HCT116 (cell line): Measurements from ENCODE around the gene WHRN. TPM values are rescaled to one million over a fixed set of nuclear protein-coding genes. Genes with fewer than 3 reads are reported as not detected.

Experiments used
- ATAC-seq: fragments of 200-7000 bp; cut with Tn5 transposase; 2 replicates; pipeline ENCODE4 v1.9.1; 2020; ENCODE audit warnings: mild to moderate bottlenecking, moderate library complexity
- BruUV-seq: library from RNA; stranded (reverse); fragments of 400-500 nt; replicated peaks from 2 replicates; lab custom pipeline; 2021; lab: Mats Ljungman, UMichigan
- CTCF ChIA-PET: fragments of 300-600 bp; sonication (Branson Sonifier 250); formaldehyde crosslinking; loops from one replicate; lab custom pipeline; 2021; ENCODE audit warnings: antibody characterized with exemption; lab: Charles Lee
- POLR2A ChIA-PET: fragments of 300-600, 350-600 bp; sonication (Branson Sonifier 250); formaldehyde crosslinking; loops from one replicate; lab custom pipeline; 2021; ENCODE audit warnings: antibody characterized with exemption; lab: Charles Lee
- RAD21 ChIA-PET, 2 experiments: fragments of 300-600 bp; sonication (Branson Sonifier 250); formaldehyde crosslinking; loops; one replicate each; lab custom pipeline; 2023; ENCODE audit warnings: low total read pairs in 2 of 2; ENCODE audit not compliant: uncharacterized antibody in 2 of 2, unreplicated experiment in 2 of 2, low non-redundant PET in 1 of 2; lab: Charles Lee
- DNase-seq: peaks from one replicate; pipeline ENCODE4 v3.0.0-alpha.2; 2010; ENCODE audit warnings: low read depth, low spot score
- H2AFZ ChIP-seq: fragments of 200-600 bp; shearing (Covaris generic), sonication (generic); 2 replicates; pipeline ENCODE4 v1.6.1; 2017; ENCODE audit warnings: low read depth, mixed run types, mixed read lengths, antibody characterized with exemption, low read length; ENCODE audit not compliant: poor library complexity, severe bottlenecking
- H3K27ac ChIP-seq: 2 replicates; pipeline ENCODE4 v1.5.1; 2012; ENCODE audit warnings: low read depth, low read length
- H3K27me3 ChIP-seq: fragments of 200-600 bp; sonication (generic); 2 replicates; pipeline ENCODE4 v1.6.1; 2016; ENCODE audit warnings: mixed run types, low read length, mixed read lengths; ENCODE audit not compliant: insufficient read depth
- H3K36me3 ChIP-seq, 2 experiments: fragments of 200-500 bp in 1 of 2; fragments of 200-600 bp in 1 of 2; sonication (Bioruptor generic) in 1 of 2; sonication (generic) in 1 of 2; 2 replicates each; pipeline versions ENCODE4 v1.5.1 to v1.6.1; 2014 to 2016; ENCODE audit warnings: low read length in 2 of 2, inconsistent platforms in 1 of 2, mixed read lengths in 1 of 2, mixed run types in 1 of 2; ENCODE audit not compliant: insufficient read depth in 2 of 2, control insufficient read depth in 1 of 2
- H3K4me1 ChIP-seq, 2 experiments: fragments of 200-600 bp in 1 of 2; sonication (generic) in 1 of 2; 2 replicates each; pipeline versions ENCODE4 v1.5.1 to v1.6.1; 2012 to 2017; ENCODE audit warnings: low read length in 2 of 2, inconsistent platforms in 1 of 2, mild to moderate bottlenecking in 1 of 2, mixed read lengths in 1 of 2, mixed run types in 1 of 2, moderate library complexity in 1 of 2; ENCODE audit not compliant: insufficient read depth in 2 of 2, control insufficient read depth in 1 of 2
- H3K4me2 ChIP-seq: fragments of 200-600 bp; sonication (generic); 2 replicates; pipeline ENCODE4 v1.6.1; 2017; ENCODE audit warnings: mixed run types, low read length, mixed read lengths
- H3K4me3 ChIP-seq, 2 experiments: fragments of 200-600 bp in 1 of 2; sonication (generic) in 1 of 2; replicated peaks in 1 of 2; 2 replicates each; pipeline ENCODE4 v1.5.1; 2011 to 2016; ENCODE audit warnings: low read length in 2 of 2, control low read depth in 1 of 2, low read depth in 1 of 2, mild to moderate bottlenecking in 1 of 2, mixed read lengths in 1 of 2, mixed run types in 1 of 2
- H3K79me2 ChIP-seq: fragments of 200-600 bp; sonication (generic); 2 replicates; pipeline ENCODE4 v1.6.1; 2017; ENCODE audit warnings: mild to moderate bottlenecking, mixed run types, low read length, moderate library complexity, mixed read lengths; ENCODE audit not compliant: insufficient read depth
- H3K9ac ChIP-seq: fragments of 200-600 bp; sonication (generic); 2 replicates; pipeline ENCODE4 v1.6.1; 2016; ENCODE audit warnings: low read length, mixed read lengths
- H3K9me2 ChIP-seq: fragments of 200-600 bp; sonication (generic), shearing (Covaris generic); 2 replicates; pipeline ENCODE4 v1.6.1; 2017; ENCODE audit warnings: mixed run types, mild to moderate bottlenecking, moderate library complexity; ENCODE audit not compliant: insufficient read depth
- H3K9me3 ChIP-seq, 2 experiments: fragments of 200-500 bp in 1 of 2; fragments of 200-600 bp in 1 of 2; sonication (Bioruptor generic) in 1 of 2; sonication (generic) in 1 of 2; 2 replicates each; pipeline ENCODE4 v1.6.1; 2014 to 2017; ENCODE audit warnings: low read length in 2 of 2, mixed read lengths in 2 of 2, inconsistent platforms in 1 of 2, low read depth in 1 of 2, mild to moderate bottlenecking in 1 of 2, mixed run types in 1 of 2, moderate library complexity in 1 of 2; ENCODE audit not compliant: control insufficient read depth in 1 of 2, insufficient read depth in 1 of 2
- H4K20me1 ChIP-seq: fragments of 200-600 bp; sonication (generic), shearing (Covaris generic); 2 replicates; pipeline ENCODE4 v1.6.1; 2017; ENCODE audit warnings: mixed run types, mild to moderate bottlenecking, moderate library complexity; ENCODE audit not compliant: insufficient read depth
- CBX3 ChIP-seq: IDR thresholded peaks from 2 replicates; pipeline ENCODE4 v1.6.1; 2012; ENCODE audit warnings: low read depth
- CEBPB ChIP-seq: IDR thresholded peaks from 2 replicates; pipeline ENCODE4 v1.6.1; 2012; ENCODE audit warnings: low read depth
- ELF1 ChIP-seq: IDR thresholded peaks from 2 replicates; pipeline ENCODE4 v1.6.1; 2012; ENCODE audit warnings: low read depth, borderline replicate concordance
- POLR2A ChIP-seq: IDR thresholded peaks from 2 replicates; pipeline ENCODE4 v1.7.0; 2011; ENCODE audit warnings: borderline replicate concordance; ENCODE audit not compliant: insufficient read depth, insufficient read length; ENCODE audit errors: extremely low read depth
- POLR2AphosphoS5 ChIP-seq: IDR thresholded peaks from 2 replicates; pipeline ENCODE4 v1.6.1; 2011; ENCODE audit warnings: mild to moderate bottlenecking, low read depth, low read length, moderate library complexity
- SIN3A ChIP-seq: IDR thresholded peaks from 2 replicates; pipeline ENCODE4 v1.6.1; 2012; ENCODE audit warnings: low read depth
- SRF ChIP-seq: IDR thresholded peaks from 2 replicates; pipeline ENCODE4 v1.6.1; 2012; ENCODE audit warnings: low read depth
- ZNF274 ChIP-seq: fragments of 200-500 bp; sonication (Bioruptor generic); IDR thresholded peaks from 2 replicates; pipeline ENCODE4 v1.6.1; 2014; ENCODE audit warnings: mild to moderate bottlenecking, low read depth, low read length, inconsistent platforms
- intact Hi-C: fragments of 100-400 bp; cut with micrococcal nuclease; formaldehyde crosslinking; loops from 2 replicates; pipeline ENCODE4 v1.10.0; 2022
- total RNA-seq: library from RNA; stranded (reverse); gene quantifications from one replicate; pipeline ENCODE4 v1.2.1, GENCODE V29; 2021; ENCODE audit not compliant: unreplicated experiment

WHRN gene
- total RNA-seq, 1 experiment from 2014 or later, result 12.8 TPM

DNA sequence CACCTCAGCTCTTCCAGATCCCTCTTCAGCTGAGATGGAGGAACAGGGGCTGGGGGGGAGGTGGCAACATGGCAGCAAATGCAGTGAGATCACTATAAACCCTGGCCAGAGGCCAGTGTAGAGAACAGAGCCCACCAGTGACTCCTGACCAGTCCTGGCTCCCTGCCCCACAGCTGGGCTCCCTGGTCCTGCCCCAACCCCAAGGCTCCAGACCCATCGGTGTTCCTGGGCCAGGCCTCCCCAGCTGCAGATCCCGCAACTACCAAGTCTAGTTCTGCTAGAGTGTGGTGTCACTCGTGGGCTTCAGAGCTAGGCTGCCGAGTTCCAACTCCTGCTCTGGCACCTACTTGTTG, 134.3 kb downstream of the WHRN start:
- POLR2A ChIA-PET, result no interaction called here
- Histone ChIP-seq H3K9me3 (no peaks in the 10 kb centered on the region), H3K79me2 (no peaks in the 10 kb centered on the region), H3K4me3 (no peak overlapping the region), H3K4me1 (peaks cover 0 to 8% of the 10 kb centered on the region in 2 experiments; a peak in 2 of 4 replicates), H3K36me3 (no peaks in the 10 kb centered on the region), H2AFZ (no peak overlapping the region), H3K27ac (no peak overlapping the region), H3K9ac (no peak overlapping the region), H4K20me1 (no peaks in the 10 kb centered on the region), H3K27me3 (no peaks in the 10 kb centered on the region), H3K9me2 (no peaks in the 10 kb centered on the region), H3K4me2 (no peak overlapping the region)
- no TSS peak for BruUV-seq
- intact Hi-C loops, result no loop called here
- RAD21 ChIA-PET, result no interaction called here
- DNase-seq (no peak), ATAC-seq (no peak)
- CTCF ChIA-PET, result no interaction called here
- no peak for TF ChIP-seq POLR2AphosphoS5
- TF ChIP-seq CEBPB, result no peak

GRCh38 chr9:114370251-114370967, 134.9 kb downstream of the WHRN start:
- DNase-seq (no peak), ATAC-seq (no peak)
- Histone ChIP-seq H3K36me3 (no peaks in the 10 kb centered on the region), H2AFZ (no peak overlapping the region), H3K27ac (no peak overlapping the region), H3K4me1 (peaks cover 0 to 8% of the 10 kb centered on the region in 2 experiments; a peak in 2 of 4 replicates), H3K4me2 (no peak overlapping the region), H4K20me1 (no peaks in the 10 kb centered on the region), H3K9me3 (no peaks in the 10 kb centered on the region), H3K9ac (no peak overlapping the region), H3K4me3 (no peak overlapping the region), H3K27me3 (no peaks in the 10 kb centered on the region), H3K9me2 (no peaks in the 10 kb centered on the region), H3K79me2 (no peaks in the 10 kb centered on the region)
- POLR2A ChIA-PET, result no interaction called here
- RAD21 ChIA-PET, result no interaction called here
- BruUV-seq, result no TSS peak
- CTCF ChIA-PET, result no interaction called here
- intact Hi-C loops, result no loop called here
- TF ChIP-seq ELF1, result no peak
- TF ChIP-seq POLR2A, result no peak
- no peak for TF ChIP-seq SIN3A
- no peak for TF ChIP-seq ZNF274
- TF ChIP-seq CBX3, result no peak
- TF ChIP-seq SRF, result no peak
